ENCODE measurements around the gene ZNF3.

- TF ChIP-seq CTCF (IDR thresholded peaks at IDR 0.05) = no peak
- TF ChIP-seq EP300 (IDR thresholded peaks at IDR 0.05) = no peak
Measured at GRCh38 chr7:100109521-100110163, 28.1 kb upstream of the ZNF3 start.

All from A549 (cell line).